Vagina (tissue), 2 donors: ENCODE data around the gene CCDC134.

Experiments
- POLR2A ChIP-seq, 2 donors: fragments of 450-650 bp; IDR thresholded peaks; one replicate each; pipeline ENCODE4 v1.6.1; 2017; ENCODE audit warnings: antibody characterized with exemption in 2 of 2, mild to moderate bottlenecking in 2 of 2, moderate library complexity in 2 of 2
- POLR2AphosphoS5 ChIP-seq, 2 donors: sonication (generic); formaldehyde crosslinking; IDR thresholded peaks; one replicate each; pipeline ENCODE4 v1.9.0; 2017; ENCODE audit warnings: antibody characterized with exemption in 2 of 2, mild to moderate bottlenecking in 2 of 2, low read depth in 1 of 2; ENCODE audit not compliant: insufficient read depth in 1 of 2

- TF ChIP-seq POLR2A (IDR thresholded peaks at IDR 0.05) (no peak), POLR2AphosphoS5 (IDR thresholded peaks at IDR 0.05; ENCODE audit: insufficient read depth in 1 of 2, low read depth in 1 of 2) (no peak)
These were observed 17.5 kb downstream of the CCDC134 start for GRCh38 chr22:41818011-41818410.
